Prostate gland (tissue), 2 donors: Measurements from ENCODE around the gene BEAN1.

Experiments
- CTCF ChIP-seq, 4 experiments: fragments of 200-600 bp in 2 of 4; fragments of 450-650 bp in 2 of 4; sonication (generic) in 2 of 4; IDR thresholded peaks; 1 replicate in 3 of 4; 2 replicates in 1 of 4; pipeline ENCODE4 v1.5.1; 2016 to 2019; ENCODE audit warnings: antibody characterized with exemption in 4 of 4, mild to moderate bottlenecking in 2 of 4, moderate library complexity in 2 of 4
- POLR2A ChIP-seq: fragments of 450-650 bp; IDR thresholded peaks from one replicate; pipeline ENCODE4 v1.6.1; 2016; ENCODE audit warnings: antibody characterized with exemption, mild to moderate bottlenecking
- POLR2AphosphoS5 ChIP-seq: sonication (generic); formaldehyde crosslinking; IDR thresholded peaks from one replicate; pipeline ENCODE4 v1.6.1; 2017; ENCODE audit warnings: antibody characterized with exemption

GRCh38 chr16:66474750-66475199 lies 47.7 kb downstream of the BEAN1 start:
- TF ChIP-seq CTCF (IDR thresholded peaks at IDR 0.05) (no peak), POLR2AphosphoS5 (no peak), POLR2A (no peak)
